Activated T-helper 2 cell treated with anti-CD3 and anti-CD28 coated beads, Interferon-gamma antibody, Interleukin-2, Interleukin-4, amounts not matched to agents 10 μg/mL and 5 μg/mL and 100 μg/mL, durations not matched to agents 14 hours and 24 hours and 36 hours (primary cell): ENCODE data around the gene GRM1. TPM values are rescaled to one million over a fixed set of nuclear protein-coding genes. Genes with fewer than 3 reads are reported as not detected.

ENCODE experiments used
- DNase-seq: peaks from one replicate; pipeline ENCODE4 v3.0.0; 2021; ENCODE audit warnings: low spot score
- H3K27ac Mint-ChIP-seq: one replicate; pipeline ENCODE4 v1.8.0; 2021; ENCODE audit warnings: mixed read lengths
- H3K27me3 Mint-ChIP-seq: one replicate; pipeline ENCODE4 v1.8.0; 2021; ENCODE audit warnings: low read depth, mixed read lengths
- H3K36me3 Mint-ChIP-seq: one replicate; pipeline ENCODE4 v1.8.0; 2021; ENCODE audit warnings: low read depth, mixed read lengths
- H3K4me1 Mint-ChIP-seq: one replicate; pipeline ENCODE4 v1.8.0; 2021; ENCODE audit warnings: low read depth, mixed read lengths
- H3K4me3 Mint-ChIP-seq: one replicate; pipeline ENCODE4 v1.8.0; 2021; ENCODE audit warnings: low read depth, mild to moderate bottlenecking, moderate library complexity, mixed read lengths
- H3K9me3 Mint-ChIP-seq: one replicate; pipeline ENCODE4 v1.8.0; 2021; ENCODE audit warnings: mixed read lengths
- intact Hi-C: fragments of 100-400 bp; cut with micrococcal nuclease; formaldehyde crosslinking; loops from one replicate; pipeline ENCODE4 v1.15.1; 2023
- total RNA-seq: library from RNA; stranded (reverse); gene quantifications from 2 replicates; pipeline ENCODE4 v1.2.3, GENCODE V29; 2022

GRM1 gene
- total RNA-seq, 1 donor from 2014 or later, result not detected

DNA sequence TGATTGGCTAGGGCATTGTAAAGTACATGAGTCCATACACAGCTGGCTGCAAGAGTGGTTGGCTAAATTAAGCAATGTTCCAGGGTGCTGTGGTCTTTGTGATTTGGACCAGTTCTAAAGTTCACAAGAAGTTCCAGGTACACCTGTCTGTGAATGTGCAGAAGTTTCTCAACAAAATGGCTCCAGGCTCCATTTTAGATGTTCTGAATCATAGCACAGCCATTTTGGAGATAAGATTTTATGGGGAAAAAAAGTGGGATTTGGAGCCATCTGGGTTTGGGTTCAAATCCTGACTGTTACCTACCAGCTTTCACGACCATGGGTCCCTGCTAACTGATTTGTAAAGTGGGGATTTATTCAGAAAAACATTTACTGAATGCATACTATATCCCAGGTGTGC is 82.1 kb downstream of the GRM1 start:
- no peak overlapping the region for H3K4me3 Mint-ChIP-seq
- no peak for DNase-seq
- H3K4me1 Mint-ChIP-seq, result no peaks in the 10 kb centered on the region
- intact Hi-C loops, result no loop called here
- H3K27me3 Mint-ChIP-seq, result no peaks in the 10 kb centered on the region
- no peaks in the 10 kb centered on the region for H3K36me3 Mint-ChIP-seq
- no peaks in the 10 kb centered on the region for H3K9me3 Mint-ChIP-seq
- no peak overlapping the region for H3K27ac Mint-ChIP-seq

DNA sequence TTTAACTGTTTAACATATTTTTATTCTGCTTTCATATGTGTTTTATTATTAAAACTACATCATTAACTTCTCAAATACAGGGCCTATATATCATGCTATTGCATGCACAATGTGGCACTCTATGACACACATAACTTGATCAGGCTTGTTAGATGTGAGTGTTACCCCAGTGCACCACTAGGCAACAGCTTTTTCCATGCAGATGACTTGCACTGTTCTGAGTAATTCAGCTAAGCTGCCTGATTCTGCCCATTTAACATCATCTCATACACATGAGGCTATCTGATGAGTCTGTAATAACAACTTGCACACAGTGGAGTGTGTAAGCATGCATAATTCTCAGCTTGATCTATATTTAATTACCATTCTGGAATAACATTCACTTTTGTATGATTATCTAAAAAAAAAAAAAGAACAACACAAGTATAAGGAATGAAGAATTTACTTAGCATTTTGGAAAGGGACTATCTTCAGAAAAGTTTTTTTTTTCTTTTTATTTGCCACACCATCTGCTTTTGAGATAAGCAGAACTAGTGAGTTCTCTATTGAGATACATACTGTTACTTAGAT is 83.1 kb downstream of the GRM1 start:
- H3K4me3 Mint-ChIP-seq, result no peak overlapping the region
- no peaks in the 10 kb centered on the region for H3K36me3 Mint-ChIP-seq
- no peaks in the 10 kb centered on the region for H3K27me3 Mint-ChIP-seq
- no peak overlapping the region for H3K27ac Mint-ChIP-seq
- no peaks in the 10 kb centered on the region for H3K4me1 Mint-ChIP-seq
- intact Hi-C loops, result no loop called here
- no peaks in the 10 kb centered on the region for H3K9me3 Mint-ChIP-seq
- DNase-seq, result no peak

DNA sequence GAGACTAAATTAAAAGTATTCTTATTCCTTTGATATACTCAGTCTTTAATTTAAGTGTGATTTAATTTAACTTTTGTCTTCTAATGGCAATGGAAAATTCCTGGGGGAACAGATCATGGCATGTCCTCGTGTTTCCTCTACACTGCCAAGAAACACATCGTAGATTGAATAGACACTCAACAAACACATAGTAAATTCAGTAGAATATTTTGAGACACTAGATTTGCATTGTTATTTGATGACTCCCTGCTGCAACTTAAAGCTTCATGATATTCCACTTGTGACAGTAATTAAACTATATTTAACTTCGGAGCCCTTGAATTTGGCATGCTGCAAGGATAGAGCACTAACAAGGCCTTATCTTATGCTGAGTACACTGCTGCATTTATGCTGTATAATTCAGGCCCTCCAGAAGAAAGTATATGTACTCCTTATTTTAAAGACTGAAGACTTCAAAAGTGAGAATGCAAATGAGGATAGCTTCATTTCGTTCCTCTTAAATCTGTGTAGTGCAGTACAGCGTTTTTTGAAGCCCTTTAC is 84.3 kb downstream of the GRM1 start:
- intact Hi-C loops, result no loop called here
- no peaks in the 10 kb centered on the region for H3K27me3 Mint-ChIP-seq
- H3K4me1 Mint-ChIP-seq, result no peaks in the 10 kb centered on the region
- no peak overlapping the region for H3K27ac Mint-ChIP-seq
- no peak overlapping the region for H3K4me3 Mint-ChIP-seq
- H3K36me3 Mint-ChIP-seq, result no peaks in the 10 kb centered on the region
- no peak for DNase-seq
- no peaks in the 10 kb centered on the region for H3K9me3 Mint-ChIP-seq

DNA sequence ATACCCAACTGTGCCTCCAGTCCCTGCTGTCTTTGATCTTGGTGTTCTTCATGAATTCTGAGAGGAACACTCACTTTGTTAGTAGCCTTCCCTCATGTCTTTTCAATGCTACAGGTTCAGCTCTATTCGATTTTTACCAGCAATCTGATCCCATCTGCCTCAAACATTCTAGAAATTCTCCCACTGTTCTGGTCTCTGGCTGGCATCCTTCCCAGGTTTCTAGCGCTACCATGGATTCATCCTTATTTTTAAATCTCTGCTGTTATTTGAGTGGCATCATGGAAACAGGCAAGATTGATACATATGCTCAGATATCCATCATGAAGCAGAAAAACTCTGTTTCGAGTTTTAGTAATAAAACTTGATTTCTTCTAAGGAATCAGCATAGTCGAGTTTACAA is 94.8 kb downstream of the GRM1 start:
- no peak for DNase-seq
- Mint-ChIP-seq H3K9me3 (no peaks in the 10 kb centered on the region), H3K4me3 (no peak overlapping the region), H3K36me3 (no peaks in the 10 kb centered on the region), H3K27ac (no peak overlapping the region), H3K4me1 (no peaks in the 10 kb centered on the region), H3K27me3 (no peaks in the 10 kb centered on the region)
- intact Hi-C loops, result no loop called here

DNA sequence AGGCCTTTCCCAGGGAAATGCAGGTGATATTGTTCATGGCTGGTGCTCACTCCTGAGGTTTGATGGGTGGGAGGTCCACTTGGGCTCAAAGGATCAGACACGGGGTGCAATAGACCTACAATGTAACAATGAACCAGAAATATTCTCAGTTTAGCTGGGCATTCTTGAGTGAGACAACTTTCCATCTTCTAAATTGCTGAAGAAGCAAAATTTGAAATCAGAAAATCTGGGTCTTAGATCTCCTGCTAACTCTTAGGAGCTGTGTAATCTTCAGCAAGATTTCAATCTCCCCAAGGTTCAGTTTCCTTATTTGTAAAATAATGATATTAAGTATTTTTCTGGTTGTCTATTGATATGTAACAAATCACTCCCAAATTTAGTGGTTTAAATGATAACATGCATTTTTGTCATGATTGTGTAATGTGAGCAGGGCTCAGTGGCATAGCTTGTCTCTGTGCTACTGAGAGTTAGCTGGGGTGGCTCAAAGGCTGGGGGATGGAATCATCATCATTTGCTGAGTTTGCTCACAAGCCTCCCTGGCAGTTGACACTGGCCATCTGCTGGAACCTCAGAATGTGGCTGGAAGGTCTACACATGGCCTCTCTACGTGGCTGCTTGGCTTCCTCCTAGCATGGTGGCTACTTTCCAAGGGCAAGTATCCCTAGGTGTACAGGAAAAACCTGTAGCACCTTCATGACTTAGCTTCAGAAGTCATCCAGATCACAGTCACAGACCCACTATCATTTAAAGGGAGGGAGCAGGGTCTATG is 98.8 kb downstream of the GRM1 start:
- Mint-ChIP-seq H3K4me3 (no peak overlapping the region), H3K27me3 (no peaks in the 10 kb centered on the region), H3K36me3 (no peaks in the 10 kb centered on the region), H3K27ac (no peak overlapping the region), H3K4me1 (no peaks in the 10 kb centered on the region), H3K9me3 (no peaks in the 10 kb centered on the region)
- DNase-seq, result no peak
- intact Hi-C loops, result no loop called here

DNA sequence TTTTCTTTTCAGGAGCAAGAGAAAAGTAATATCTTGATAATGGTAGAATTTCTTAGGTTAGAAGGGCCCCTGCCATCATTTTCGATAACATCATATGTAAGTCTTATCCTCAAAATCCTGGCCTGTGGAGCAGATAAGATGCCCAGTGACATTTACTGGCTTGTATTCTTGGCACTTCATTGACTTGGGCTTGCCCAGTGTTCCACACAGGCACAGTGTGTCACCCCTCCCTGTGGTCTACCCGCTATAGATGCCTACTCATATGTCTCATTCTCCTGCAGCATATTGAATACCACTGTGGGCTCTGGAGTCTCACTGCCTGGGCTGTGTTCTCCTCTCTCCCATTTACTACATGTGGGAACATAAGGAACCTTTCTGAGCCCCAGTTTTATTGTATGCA is 105.0 kb downstream of the GRM1 start:
- no peaks in the 10 kb centered on the region for H3K27me3 Mint-ChIP-seq
- intact Hi-C loops, result no loop called here
- no peak overlapping the region for H3K4me3 Mint-ChIP-seq
- DNase-seq, result no peak
- no peaks in the 10 kb centered on the region for H3K9me3 Mint-ChIP-seq
- no peaks in the 10 kb centered on the region for H3K4me1 Mint-ChIP-seq
- H3K27ac Mint-ChIP-seq, result no peak overlapping the region
- H3K36me3 Mint-ChIP-seq, result no peaks in the 10 kb centered on the region

DNA sequence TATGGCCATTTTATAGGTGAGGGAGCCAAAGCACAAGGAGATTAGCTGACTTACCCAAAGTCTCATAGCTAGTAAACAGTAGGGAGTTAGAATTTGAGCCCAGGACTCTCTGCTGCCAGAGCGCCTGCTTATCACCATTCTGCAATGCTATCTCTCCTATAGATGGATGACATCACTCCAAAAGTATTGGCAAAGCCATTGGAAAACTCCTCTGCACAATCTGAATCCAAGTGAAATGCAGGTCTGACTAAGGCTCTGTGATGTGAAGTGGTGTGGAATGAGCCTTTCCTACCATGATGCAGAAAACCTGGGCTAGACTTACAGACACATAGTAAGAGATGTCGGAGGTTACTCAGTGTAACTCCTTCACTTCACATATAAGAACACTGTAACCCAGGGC is 106.3 kb downstream of the GRM1 start:
- Mint-ChIP-seq H3K27ac (no peak overlapping the region), H3K27me3 (no peaks in the 10 kb centered on the region), H3K9me3 (no peaks in the 10 kb centered on the region)

DNA sequence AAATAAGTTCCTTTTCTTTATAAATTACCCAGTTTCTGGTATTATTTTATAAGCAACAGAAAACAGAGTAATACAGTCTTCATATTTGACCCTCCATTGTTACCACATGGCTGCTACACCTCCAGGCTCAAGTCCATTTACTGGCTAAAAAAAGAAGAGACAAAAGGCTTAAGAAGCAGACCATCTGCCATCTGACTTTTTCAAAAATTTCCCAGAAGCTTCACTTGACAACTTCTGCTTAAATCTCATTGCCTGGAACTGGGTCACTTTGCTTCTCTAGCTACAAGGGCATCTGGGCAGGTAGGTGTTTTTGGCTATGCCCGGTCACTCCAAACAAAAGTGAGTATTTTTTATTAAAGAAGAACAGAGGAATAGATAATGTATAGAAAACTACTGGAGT is 118.0 kb downstream of the GRM1 start:
- no peaks in the 10 kb centered on the region for H3K36me3 Mint-ChIP-seq
- H3K4me1 Mint-ChIP-seq, result no peaks in the 10 kb centered on the region
- no peaks in the 10 kb centered on the region for H3K9me3 Mint-ChIP-seq
- no peak overlapping the region for H3K4me3 Mint-ChIP-seq
- H3K27ac Mint-ChIP-seq, result no peak overlapping the region
- no peaks in the 10 kb centered on the region for H3K27me3 Mint-ChIP-seq
- no peak for DNase-seq
- intact Hi-C loops, result no loop called here

More for the DNA sequence above, 106.3 kb downstream of the GRM1 start:
- Mint-ChIP-seq H3K4me1 (no peaks in the 10 kb centered on the region), H3K36me3 (no peaks in the 10 kb centered on the region), H3K4me3 (no peak overlapping the region)
- intact Hi-C loops, result no loop called here
- no peak for DNase-seq

DNA sequence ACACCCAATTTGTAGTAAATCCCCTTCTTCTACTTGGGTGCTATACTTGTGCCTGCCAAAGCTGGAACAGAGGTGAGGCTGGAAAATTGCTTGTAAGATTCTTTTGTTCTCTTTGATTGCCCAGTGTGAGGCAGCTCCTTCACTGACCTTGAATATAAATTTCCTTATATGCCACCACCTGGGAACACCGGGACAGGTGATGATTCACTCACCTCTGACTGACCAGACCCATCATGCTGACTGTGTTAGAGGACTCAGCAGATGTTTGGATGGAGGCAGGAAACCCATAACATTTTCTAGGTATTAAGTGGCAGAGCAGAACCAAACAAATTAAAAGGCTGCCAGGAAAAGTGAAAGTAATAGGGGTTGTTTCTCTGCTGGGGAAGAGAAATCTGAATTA is 120.9 kb downstream of the GRM1 start:
- H3K9me3 Mint-ChIP-seq, result no peaks in the 10 kb centered on the region
- intact Hi-C loops, result no loop called here
- H3K36me3 Mint-ChIP-seq, result no peaks in the 10 kb centered on the region
- peaks cover 6% of the 10 kb centered on the region for H3K4me1 Mint-ChIP-seq
- no peak overlapping the region for H3K27ac Mint-ChIP-seq
- no peaks in the 10 kb centered on the region for H3K27me3 Mint-ChIP-seq
- DNase-seq, result no peak
- no peak overlapping the region for H3K4me3 Mint-ChIP-seq

DNA sequence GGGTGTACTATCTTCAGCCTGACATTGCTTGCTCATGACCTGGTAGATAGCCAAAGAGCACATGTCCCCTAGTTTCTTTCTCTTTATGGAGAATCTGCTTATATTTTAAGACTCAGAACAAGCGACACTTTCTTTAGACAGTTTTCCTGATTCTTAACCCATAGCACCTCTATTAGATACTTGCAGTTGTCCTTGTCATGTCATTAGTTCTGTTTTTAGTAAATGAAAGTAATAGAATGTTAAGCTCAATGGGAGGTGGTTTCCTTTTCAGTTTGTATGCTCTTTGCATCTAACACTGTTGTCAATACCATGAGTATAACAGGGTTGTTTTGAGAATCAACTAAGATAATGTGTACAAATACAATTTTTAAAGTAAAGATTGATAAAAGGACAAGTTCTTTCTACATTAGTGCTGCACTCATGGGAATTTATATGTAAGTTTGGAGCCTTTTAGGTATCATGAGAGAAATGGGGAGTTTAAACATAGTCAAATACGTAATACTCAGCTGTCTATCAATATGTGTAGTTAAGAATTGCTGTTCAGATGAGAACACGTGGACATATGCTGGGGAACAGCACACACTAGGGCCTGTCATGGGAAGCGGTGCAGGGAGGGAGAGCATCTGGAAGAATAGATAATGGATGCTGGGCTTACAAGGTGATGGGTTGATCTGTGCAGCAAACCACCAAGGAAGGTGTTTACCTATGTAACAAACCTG is 124.3 kb downstream of the GRM1 start:
- Mint-ChIP-seq H3K27ac (no peak overlapping the region), H3K9me3 (no peaks in the 10 kb centered on the region), H3K4me1 (peaks cover 6% of the 10 kb centered on the region), H3K4me3 (no peak overlapping the region), H3K36me3 (no peaks in the 10 kb centered on the region), H3K27me3 (no peaks in the 10 kb centered on the region)
- intact Hi-C loops, result no loop called here
- DNase-seq, result no peak

DNA sequence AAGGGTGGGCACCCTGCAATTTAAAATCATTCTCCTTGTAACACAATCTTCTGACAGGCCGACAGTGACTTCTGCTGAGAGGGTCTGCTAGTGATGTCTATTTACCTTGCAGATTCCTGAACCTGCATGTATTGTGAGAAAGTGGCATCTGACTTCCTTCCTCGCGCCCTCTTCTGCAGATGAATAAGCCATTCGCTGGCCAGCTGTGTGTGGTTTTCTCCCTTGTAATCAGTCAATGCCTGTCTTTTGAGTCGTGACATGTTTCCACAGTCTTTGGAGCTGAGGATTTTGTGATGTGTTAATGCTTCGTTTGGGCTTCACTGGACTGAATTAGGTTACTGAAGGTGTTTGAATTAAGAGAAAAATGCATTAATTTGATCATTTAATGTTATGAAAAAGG is 125.3 kb downstream of the GRM1 start:
- no peak overlapping the region for H3K4me3 Mint-ChIP-seq
- H3K27ac Mint-ChIP-seq, result no peak overlapping the region
- H3K9me3 Mint-ChIP-seq, result no peaks in the 10 kb centered on the region
- H3K27me3 Mint-ChIP-seq, result no peaks in the 10 kb centered on the region
- DNase-seq, result no peak
- intact Hi-C loops, result no loop called here
- H3K4me1 Mint-ChIP-seq, result peaks cover 6% of the 10 kb centered on the region
- no peaks in the 10 kb centered on the region for H3K36me3 Mint-ChIP-seq

DNA sequence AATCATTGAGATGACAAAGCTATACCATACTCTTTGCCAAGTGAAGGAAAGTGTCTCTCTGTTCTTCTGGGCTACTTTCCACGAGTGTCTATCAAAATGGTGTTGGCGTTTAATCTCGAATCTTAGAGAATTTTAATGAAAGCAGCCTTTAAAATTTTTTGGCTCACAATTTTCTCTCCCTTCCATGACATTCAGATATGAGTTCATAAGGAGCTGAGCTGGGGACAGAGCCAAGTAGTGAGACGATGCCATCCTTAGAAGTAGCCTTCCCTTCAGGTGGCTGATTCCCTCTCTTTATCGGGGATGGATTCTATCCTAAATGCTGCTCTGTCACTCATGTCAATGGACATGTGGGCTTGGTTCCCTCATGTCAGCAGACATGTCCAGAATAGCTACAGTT is 132.8 kb downstream of the GRM1 start:
- Mint-ChIP-seq H3K36me3 (no peaks in the 10 kb centered on the region), H3K27ac (no peak overlapping the region), H3K4me1 (no peaks in the 10 kb centered on the region), H3K9me3 (no peaks in the 10 kb centered on the region), H3K4me3 (no peak overlapping the region), H3K27me3 (no peaks in the 10 kb centered on the region)
- intact Hi-C loops, result no loop called here
- DNase-seq, result no peak

DNA sequence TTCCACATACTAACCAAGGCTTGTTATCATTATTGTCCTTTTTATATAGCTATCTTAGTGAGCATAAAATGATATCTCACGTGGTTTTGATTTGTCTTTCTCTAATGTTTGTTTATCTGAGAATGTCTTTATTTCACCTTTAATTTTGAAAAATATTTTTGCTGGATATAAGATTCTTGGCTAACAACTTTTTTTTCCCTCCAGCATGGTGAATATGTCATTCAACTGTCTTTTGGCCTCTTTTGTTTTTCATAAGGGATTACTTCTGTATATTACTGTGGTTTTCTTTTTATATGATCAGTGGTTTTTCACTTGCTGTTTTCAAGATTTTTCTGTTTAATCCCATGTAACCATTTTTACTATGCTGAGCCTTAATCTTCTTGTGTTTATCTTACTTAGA is 141.0 kb downstream of the GRM1 start:
- intact Hi-C loops, result no loop called here
- DNase-seq, result no peak
- Mint-ChIP-seq H3K4me1 (no peaks in the 10 kb centered on the region), H3K4me3 (no peak overlapping the region), H3K9me3 (no peaks in the 10 kb centered on the region), H3K36me3 (no peaks in the 10 kb centered on the region), H3K27me3 (no peaks in the 10 kb centered on the region), H3K27ac (no peak overlapping the region)
